ENCODE results near the gene LYPD6B.

LYPD6B gene

GRCh38 chr2:149100739-149101699 lies 62.5 kb downstream of the LYPD6B start:
- Histone ChIP-seq H3K9me2 (replicated peaks; ENCODE audit: low read depth, low read length) (no peaks in the 10 kb centered on the region), H3K79me2 (ENCODE audit: insufficient read depth, low read length) (no peaks in the 10 kb centered on the region), H3K4me1 (ENCODE audit: insufficient read depth, low read length, poor library complexity, severe bottlenecking) (no peaks in the 10 kb centered on the region), H2AFZ (ENCODE audit: low read length) (no peak overlapping the region), H3K27me3 (ENCODE audit: insufficient read depth, low read length, poor library complexity, severe bottlenecking) (no peaks in the 10 kb centered on the region), H3K4me3 (ENCODE audit: low read length, poor library complexity, severe bottlenecking) (no peak overlapping the region), H3K9me3 (ENCODE audit: insufficient read depth, low read depth, low read length) (no peaks in the 10 kb centered on the region), H4K20me1 (ENCODE audit: insufficient read depth, low read length, poor library complexity, severe bottlenecking) (no peaks in the 10 kb centered on the region), H3K36me3 (ENCODE audit: insufficient read depth, low read length) (no peaks in the 10 kb centered on the region), H3K9ac (ENCODE audit: low read depth, low read length, poor library complexity, severe bottlenecking) (no peak overlapping the region), H3F3A (ENCODE audit: low read depth) (no peaks in the 10 kb centered on the region), H3K4me2 (ENCODE audit: low read depth, low read length, poor library complexity, severe bottlenecking) (no peak overlapping the region)
- TF ChIP-seq EZH2phosphoT487 (IDR thresholded peaks at IDR 0.05; ENCODE audit: borderline replicate concordance) = no peak
- TF ChIP-seq CTCF (conservative IDR thresholded peaks at IDR 0.05; ENCODE audit: low read length) = no peak

- H3K9me2 ChIP-seq (replicated peaks; ENCODE audit: low read depth, low read length) = no peaks in the 10 kb centered on the region
- H3K36me3 ChIP-seq (ENCODE audit: insufficient read depth, low read length) = no peaks in the 10 kb centered on the region
- no peaks in the 10 kb centered on the region for H4K20me1 ChIP-seq (ENCODE audit: insufficient read depth, low read length, poor library complexity, severe bottlenecking)
- no peaks in the 10 kb centered on the region for H3K79me2 ChIP-seq (ENCODE audit: insufficient read depth, low read length)
- no peak overlapping the region for H2AFZ ChIP-seq (ENCODE audit: low read length)
- H3K9ac ChIP-seq (ENCODE audit: low read depth, low read length, poor library complexity, severe bottlenecking) = no peak overlapping the region
- H3K4me3 ChIP-seq (ENCODE audit: low read length, poor library complexity, severe bottlenecking) = no peak overlapping the region
- no peak overlapping the region for H3K4me2 ChIP-seq (ENCODE audit: low read depth, low read length, poor library complexity, severe bottlenecking)
- no peaks in the 10 kb centered on the region for H3K27me3 ChIP-seq (ENCODE audit: insufficient read depth, low read length, poor library complexity, severe bottlenecking)
- TF ChIP-seq CTCF (conservative IDR thresholded peaks at IDR 0.05; ENCODE audit: low read length) (no peak), EZH2phosphoT487 (IDR thresholded peaks at IDR 0.05; ENCODE audit: borderline replicate concordance) (no peak)
- no peaks in the 10 kb centered on the region for H3K9me3 ChIP-seq (ENCODE audit: insufficient read depth, low read depth, low read length)
- H3K4me1 ChIP-seq (ENCODE audit: insufficient read depth, low read length, poor library complexity, severe bottlenecking) = no peaks in the 10 kb centered on the region
- H3F3A ChIP-seq (ENCODE audit: low read depth) = no peaks in the 10 kb centered on the region
Measured at GRCh38 chr2:149101818-149102217, 63.3 kb downstream of the LYPD6B start.

- Histone ChIP-seq H2AFZ (ENCODE audit: low read length) (no peak overlapping the region), H3K79me2 (ENCODE audit: insufficient read depth, low read length) (no peaks in the 10 kb centered on the region), H3K9ac (ENCODE audit: low read depth, low read length, poor library complexity, severe bottlenecking) (no peak overlapping the region), H3K27me3 (ENCODE audit: insufficient read depth, low read length, poor library complexity, severe bottlenecking) (no peaks in the 10 kb centered on the region), H3K4me3 (ENCODE audit: low read length, poor library complexity, severe bottlenecking) (no peak overlapping the region), H4K20me1 (ENCODE audit: insufficient read depth, low read length, poor library complexity, severe bottlenecking) (no peaks in the 10 kb centered on the region), H3K36me3 (ENCODE audit: insufficient read depth, low read length) (no peaks in the 10 kb centered on the region), H3K9me2 (replicated peaks; ENCODE audit: low read depth, low read length) (no peaks in the 10 kb centered on the region), H3K9me3 (ENCODE audit: insufficient read depth, low read depth, low read length) (no peaks in the 10 kb centered on the region; the same call in 1 of the 2 replicates), H3K4me1 (ENCODE audit: insufficient read depth, low read length, poor library complexity, severe bottlenecking) (no peaks in the 10 kb centered on the region), H3F3A (ENCODE audit: low read depth) (no peaks in the 10 kb centered on the region), H3K4me2 (ENCODE audit: low read depth, low read length, poor library complexity, severe bottlenecking) (no peak overlapping the region)
- TF ChIP-seq CTCF (conservative IDR thresholded peaks at IDR 0.05; ENCODE audit: low read length) (no peak), EZH2phosphoT487 (IDR thresholded peaks at IDR 0.05; ENCODE audit: borderline replicate concordance) (no peak)
Measured at GRCh38 chr2:149103081-149103620, 64.7 kb downstream of the LYPD6B start.

Measured in Loucy (cell line).